ENCODE measurements around the gene BMPR1A.
"Not testable (repeated sequence)": the region's sequence is repeated elsewhere in the genome, so short reads cannot be mapped to it uniquely, and the experiment has no call there.

BMPR1A gene

DNA sequence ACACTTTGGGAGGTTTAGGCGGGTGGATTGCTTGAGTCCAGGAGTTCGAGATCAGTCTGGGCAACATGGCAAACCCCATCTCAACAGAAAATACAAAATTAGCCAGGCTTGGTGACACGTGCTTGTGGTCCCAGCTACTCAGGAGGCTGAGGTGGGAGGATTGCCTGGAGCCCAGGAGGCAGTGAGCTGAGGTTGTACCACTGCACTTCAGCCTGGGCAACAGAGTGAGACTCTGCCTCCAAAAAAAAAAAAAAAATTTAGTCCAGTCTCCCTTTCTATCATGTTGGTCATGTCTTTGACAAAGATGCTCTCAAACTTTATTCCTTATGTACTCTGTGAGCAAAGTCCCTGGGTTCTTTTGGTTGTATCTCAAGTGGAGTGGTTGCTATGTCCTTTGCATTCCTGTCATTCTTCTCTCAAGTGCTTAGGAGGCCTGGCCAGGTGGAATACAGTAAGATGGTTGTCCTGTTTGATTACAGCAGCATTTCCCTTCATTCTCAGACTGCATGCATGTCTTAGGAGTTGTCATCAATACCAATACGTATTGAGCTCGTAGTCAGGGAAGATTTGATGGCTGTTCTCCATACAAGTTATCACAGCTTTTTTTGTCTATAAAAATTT is 115.3 kb downstream of the BMPR1A start:
- no peak for DNase-seq (ENCODE audit: extremely low read depth in 1 of 2, low read depth in 1 of 2)

DNA sequence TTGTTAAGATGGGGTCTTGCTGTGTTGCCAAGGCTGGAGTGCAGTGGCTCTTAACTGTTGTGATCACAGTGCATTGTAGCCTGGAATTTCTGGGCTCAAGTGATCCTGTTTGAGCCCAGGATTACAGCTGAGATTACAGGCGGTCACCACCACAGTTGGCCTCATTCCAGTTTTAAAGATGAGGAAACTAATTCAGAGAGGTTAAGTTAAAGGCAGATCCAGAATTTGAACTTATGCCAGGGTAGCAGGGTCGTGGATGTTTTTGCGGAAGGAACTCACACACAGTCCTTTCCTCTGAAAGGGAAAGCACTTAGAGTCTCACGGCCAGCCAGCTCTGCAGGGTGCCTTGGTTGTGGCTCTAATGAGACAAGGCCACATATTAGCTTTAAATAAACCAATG is 116.3 kb downstream of the BMPR1A start:
- DNase-seq (ENCODE audit: extremely low read depth in 1 of 2, low read depth in 1 of 2) = no peak

DNA sequence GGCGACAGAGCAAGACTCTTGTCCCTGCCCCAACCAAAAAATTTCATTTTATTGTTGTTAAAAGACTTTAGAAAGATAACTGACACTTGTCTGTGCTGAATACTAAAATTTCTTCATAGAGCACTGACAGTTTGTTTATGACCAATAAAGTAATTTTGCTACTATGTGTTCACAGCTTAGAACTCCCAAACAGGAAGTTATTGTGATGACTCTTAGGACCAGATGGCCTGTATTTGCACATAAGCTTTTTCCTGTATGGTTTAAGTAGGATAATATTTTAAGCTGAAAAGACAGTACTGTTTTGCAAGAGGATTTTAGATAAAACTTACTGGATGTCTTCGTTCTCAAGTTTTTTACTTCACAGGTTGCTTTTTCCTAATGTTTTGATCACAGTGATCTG is 120.3 kb downstream of the BMPR1A start:
- DNase-seq (ENCODE audit: extremely low read depth in 1 of 2, low read depth in 1 of 2) = no peak

DNA sequence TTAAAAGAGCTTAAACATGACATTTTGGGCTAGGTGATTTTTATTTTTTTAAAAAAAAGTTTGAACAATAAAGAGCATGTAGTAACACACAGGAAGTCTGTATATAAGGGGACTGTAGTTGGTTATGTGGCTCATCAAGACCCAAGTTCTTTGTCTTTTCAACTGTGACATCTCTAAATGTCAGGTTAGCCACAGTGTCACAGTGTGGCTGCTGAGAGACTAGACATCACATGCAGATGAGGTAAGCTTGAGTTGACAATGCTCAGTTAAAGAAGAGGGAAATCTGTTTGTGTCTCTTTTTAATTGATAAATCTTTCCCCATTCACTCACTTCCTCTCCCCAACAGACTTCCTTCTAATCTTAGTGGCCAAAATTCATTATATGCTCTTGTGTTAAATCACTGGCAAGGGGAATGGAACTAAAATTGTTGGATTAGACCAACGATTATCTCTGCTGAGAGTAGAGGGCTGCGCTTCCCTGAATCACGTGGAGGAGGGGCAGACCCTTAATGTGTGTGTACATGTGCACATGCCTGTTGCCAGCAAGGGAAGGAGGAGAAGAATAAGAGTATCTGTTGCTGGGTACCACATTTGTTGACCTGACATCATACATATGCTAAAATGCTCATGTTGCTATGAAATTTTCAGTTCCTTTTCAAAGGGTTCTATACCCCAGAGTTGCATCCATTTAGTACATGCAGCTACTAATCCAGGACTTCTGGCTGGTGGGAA is 122.7 kb downstream of the BMPR1A start:
- no peak for DNase-seq (ENCODE audit: extremely low read depth in 1 of 2, low read depth in 1 of 2)

DNA sequence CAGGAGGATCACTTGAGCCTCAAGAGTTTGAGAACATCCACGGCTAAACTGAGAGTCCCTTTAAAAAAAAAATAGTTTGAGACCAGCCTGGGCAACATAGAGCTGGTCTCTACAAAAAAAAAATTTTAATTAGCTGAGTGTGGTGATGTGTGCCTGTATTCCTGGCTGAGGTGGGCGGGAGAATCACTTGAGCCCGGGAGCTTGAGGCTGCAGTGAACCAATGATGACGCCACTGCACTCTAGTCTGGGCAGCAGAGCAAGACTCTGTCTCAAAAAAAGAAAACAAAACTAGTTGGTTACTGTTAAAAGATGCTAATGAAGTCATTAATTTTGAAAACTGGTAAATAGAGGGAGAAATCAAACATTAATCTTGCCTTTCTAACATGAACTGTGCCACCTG is 124.6 kb downstream of the BMPR1A start:
- DNase-seq (ENCODE audit: extremely low read depth in 1 of 2, low read depth in 1 of 2) = no peak

DNA sequence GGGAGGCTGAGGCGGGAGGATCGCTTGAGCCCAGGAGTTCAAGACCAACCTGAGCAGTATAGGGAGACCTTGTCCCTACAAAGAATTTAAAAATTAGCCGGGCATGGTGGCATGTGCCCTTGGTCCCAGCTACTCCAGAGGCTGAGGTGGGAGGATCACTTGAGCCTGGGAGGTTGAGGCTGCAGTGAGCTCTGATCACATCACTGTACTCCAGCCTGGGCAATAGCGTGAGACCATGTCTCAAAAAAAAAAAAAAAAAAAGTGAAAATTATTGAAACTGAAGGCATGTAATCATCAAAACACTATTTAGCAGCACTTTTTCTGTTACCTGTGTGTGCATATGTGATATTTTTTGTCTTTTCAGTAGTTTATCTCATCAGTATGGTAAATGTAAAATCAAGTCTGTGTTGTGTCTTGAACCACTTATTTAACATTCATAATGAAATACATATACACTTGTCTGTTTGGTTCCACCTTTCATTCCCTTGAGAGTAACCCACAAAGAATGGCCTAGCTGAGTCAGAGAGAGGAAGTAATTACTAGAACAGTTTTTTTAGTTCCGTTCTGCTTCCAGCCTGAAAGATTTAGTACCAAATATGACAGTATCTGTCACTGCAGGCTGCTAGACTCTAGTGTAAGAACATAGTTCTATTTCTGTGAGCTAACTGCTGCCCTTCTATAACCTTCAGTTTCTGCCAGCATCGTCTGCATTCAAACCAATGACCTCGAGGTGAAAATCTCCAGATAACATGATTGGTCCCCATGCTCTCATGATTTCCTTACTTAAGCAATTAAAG is 132.4 kb downstream of the BMPR1A start:
- DNase-seq (ENCODE audit: extremely low read depth in 1 of 2, low read depth in 1 of 2) = no peak

DNA sequence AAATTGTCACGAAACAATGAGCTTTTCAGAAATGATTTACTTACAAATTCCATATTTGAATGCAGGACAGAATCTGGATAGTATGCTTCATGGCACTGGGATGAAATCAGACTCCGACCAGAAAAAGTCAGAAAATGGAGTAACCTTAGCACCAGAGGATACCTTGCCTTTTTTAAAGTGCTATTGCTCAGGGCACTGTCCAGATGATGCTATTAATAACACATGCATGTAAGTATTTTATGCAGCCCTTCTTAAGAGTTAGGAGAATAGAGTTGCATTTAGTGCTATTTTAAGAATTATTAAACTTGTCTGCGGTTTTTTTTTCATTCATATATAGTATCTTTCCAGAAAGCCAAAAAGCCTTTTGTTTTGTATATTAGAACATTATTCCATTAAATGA is 133.6 kb downstream of the BMPR1A start:
- DNase-seq (ENCODE audit: extremely low read depth in 1 of 2, low read depth in 1 of 2) = no peak

DNA sequence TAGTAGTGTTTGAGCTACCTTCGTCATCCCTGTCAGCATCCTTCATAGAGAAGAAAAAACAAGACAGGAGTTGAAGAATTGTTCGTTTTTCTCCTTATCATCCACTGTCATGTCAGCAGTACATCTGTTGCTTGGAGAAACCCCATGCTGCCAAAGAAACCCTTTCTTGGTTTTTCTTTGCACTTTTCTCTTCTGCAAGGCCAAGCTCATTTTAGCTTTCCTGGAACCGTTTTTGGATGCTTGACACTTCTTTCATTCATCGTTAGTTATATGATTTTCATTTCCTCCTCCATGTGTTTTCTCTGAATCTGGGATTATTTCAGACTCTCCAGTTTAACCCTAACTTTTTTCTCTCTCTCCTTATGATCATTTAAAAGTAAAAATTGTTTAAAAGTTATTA is 142.1 kb downstream of the BMPR1A start:
- DNase-seq (ENCODE audit: extremely low read depth in 1 of 2, low read depth in 1 of 2) = no peak

DNA sequence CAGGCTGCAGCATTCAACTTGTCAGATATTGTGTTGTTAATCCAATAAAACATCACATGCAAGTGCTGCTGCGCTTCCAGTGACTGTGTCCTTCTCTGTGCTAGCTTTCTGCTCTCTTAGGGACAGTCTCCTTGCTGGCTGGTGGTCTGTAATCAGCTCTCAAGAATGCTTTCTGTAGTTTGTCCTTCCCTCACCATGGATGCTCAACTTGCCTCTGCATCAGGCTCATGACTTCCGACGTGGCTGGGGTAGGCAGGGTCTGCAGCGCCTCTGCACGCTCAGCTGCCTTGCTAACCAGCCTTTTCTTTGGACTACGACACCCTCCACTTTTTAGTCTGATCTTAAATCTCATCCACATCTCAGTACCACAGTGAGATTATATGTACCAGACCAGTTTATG is 142.7 kb downstream of the BMPR1A start:
- DNase-seq (ENCODE audit: extremely low read depth in 1 of 2, low read depth in 1 of 2) = no peak

DNA sequence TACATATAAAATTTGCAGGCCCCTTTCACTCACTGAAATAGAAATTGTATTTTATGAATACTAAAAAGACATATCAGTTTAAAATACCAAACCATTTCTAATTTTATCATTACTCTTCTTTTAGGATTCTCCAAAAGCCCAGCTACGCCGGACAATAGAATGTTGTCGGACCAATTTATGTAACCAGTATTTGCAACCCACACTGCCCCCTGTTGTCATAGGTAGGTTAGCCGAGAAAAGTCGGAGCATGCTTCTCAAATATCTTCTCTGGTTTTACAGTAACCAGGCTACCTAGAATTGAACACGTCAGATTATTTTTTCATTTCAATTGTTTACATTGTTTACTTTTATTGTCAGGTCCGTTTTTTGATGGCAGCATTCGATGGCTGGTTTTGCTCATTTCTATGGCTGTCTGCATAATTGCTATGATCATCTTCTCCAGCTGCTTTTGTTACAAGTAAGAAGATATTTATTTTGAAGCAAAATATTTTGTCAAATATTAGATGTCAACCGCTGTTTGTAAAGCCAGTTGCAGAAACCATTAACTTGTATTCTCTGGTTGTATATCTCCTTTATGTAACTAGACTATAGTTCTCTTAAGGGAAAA is 143.4 kb downstream of the BMPR1A start:
- DNase-seq (ENCODE audit: extremely low read depth in 1 of 2, low read depth in 1 of 2) = peak in 1 of 2 donors; percentile 12

DNA sequence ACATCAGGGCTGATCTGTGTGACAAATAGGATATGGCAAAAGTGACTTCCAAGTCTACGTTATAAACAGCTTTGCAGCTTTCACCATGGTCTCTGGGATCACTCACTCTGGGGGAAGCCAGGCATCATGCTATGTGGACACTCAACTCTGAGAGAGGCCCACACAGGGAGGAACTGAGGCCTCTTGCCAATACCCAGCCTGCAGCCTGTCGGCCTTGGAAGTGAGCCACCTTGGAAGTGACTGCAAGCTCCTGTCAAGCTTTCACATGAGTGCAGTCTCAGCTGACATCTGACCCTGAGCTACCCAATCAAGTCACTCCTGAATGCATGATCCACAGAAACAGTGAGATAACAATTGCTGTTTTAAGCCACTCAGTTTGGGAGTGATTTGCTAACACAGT is 144.5 kb downstream of the BMPR1A start:
- no peak for DNase-seq (ENCODE audit: extremely low read depth in 1 of 2, low read depth in 1 of 2)

DNA sequence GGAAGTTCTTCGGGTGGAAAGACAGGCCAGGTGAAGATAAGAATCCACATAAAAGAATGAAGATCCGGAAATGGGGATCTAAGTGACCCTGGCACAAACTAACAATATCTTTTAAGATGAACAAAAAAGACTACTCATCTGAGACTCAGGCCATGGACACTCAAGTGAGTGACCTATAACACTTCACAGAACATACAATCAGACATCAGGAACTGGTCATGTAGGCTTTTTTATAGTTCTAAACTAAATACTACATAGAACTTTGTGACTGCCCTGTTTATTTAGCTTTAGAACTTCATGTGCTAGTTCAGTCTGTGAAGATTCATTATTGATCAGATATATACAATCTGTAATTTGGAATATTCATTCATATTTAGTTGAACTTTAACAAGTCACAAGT is 148.2 kb downstream of the BMPR1A start:
- no peak for DNase-seq (ENCODE audit: extremely low read depth in 1 of 2, low read depth in 1 of 2)

DNA sequence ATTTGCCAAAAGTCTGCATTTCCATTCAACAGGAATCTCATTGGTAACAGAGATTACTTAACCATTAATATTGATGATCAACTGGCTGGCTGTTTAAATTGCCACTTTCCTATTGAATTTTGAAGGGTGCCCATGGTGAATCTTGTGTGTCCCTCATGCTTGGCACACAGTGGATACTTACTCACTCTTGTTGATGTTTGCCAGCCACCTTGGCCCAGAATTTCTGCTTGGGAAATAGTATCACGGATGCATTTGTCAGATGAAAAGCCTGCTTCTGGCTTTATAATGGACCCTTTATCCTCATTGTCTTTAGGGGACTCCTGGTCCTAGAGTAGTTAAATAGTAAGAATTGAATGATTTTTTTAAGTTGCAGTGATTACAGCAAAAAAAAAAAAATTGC is 149.0 kb downstream of the BMPR1A start:
- no peak for DNase-seq (ENCODE audit: extremely low read depth in 1 of 2, low read depth in 1 of 2)

DNA sequence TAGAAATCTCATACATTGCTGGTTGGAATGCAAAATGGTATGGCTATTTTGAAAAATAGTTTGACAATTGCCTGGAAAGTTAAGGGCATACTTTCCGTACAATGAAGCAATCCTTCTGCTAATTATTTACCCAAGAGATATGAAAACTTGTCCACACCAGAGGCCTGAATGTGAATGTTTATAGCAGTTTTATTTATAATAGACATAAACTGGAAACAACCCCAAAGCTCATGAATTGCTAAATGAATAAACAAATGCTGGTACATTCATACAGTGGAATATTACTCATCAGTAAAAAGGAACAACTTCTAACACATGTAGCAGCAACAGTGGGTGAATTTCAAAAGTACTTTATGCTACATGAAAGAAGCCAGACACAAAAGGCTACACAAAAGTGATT is 158.3 kb downstream of the BMPR1A start:
- no peak for DNase-seq (ENCODE audit: extremely low read depth in 1 of 2, low read depth in 1 of 2)

DNA sequence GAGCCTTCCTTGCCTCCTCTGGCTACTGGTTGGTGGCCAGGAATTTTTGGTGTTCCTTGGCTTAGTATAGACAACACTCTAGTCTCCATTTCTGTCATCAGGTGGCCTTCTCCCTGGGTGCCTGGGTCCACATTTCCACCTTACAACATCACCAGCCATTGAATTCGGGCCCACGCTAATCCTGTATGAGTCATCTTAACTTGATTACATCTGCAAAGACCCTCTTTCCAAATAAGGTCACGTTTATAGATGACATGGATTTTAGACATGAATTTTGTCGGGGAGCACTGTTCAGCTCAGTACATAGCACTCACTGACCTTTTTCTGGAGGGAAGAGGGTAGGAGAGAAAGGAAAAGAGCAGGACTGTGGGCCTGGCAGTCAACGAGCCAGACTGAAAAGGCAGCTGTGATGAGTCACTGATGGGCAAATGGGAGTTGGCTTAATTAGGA is 161.6 kb downstream of the BMPR1A start:
- no peak for DNase-seq (ENCODE audit: extremely low read depth in 1 of 2, low read depth in 1 of 2)

DNA sequence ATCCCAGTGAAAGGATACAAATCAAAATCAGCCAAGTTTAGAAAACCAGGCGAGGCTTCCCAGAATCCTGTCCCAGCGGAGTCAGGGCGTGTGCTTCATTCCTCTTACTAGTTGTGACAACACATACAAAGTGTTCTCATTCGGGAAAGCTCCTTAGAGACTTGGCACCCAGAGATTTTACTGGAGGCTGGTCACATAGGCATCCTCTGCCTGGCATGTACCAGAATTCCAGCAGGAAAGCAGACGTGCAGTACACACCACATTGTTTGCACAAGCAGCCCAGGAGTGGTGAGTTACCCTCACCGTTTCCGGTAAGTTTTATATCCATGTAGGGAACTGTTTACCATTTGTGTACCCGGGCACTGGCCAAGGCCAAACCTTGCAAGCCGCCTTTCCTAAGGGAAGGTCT is 166.1 kb downstream of the BMPR1A start:
- DNase-seq (ENCODE audit: extremely low read depth in 1 of 2, low read depth in 1 of 2) = no peak

DNA sequence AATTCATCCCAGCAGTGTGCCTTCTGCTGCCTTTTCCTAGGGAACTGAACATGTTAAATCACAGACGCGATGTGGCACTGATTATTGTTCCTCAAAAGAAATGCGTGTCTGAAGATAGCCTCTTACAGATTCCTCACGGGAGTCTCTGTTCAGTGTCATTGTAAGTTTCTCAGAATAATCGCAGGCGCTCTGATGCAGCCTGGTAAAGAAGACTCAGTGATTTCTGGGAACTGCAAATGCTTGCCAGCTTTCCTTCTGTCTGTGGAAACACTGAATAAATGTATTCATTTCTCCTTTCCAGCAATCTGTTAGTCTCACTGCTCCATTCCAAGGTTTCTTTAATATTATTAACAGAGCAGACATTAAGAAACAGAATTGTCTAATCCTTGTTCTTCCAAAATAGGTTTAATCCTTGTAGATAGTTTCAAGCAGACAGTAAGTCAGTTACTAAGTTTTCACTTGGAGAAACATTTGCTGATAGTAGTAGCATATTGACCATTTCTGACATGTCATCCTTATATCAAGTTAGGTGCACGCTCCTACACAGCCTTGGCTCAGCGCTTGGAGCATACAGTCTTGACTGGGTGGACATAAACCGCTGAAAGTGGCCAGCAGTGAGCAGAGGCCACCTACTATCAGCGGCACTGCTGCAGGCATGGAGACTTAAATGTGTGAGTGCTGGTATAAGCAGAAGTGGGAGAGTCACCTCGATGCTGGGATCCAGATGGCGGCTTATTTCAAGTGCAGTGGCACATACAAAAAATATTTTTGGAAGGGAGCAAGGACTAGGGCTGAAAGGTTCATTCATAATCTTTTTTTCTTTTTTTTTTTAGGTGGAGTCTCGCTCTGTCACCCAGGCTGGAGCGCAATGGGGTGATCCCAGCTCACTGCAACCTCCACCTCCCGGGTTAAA is 173.3 kb downstream of the BMPR1A start:
- DNase-seq (ENCODE audit: extremely low read depth in 1 of 2, low read depth in 1 of 2) = no peak

DNA sequence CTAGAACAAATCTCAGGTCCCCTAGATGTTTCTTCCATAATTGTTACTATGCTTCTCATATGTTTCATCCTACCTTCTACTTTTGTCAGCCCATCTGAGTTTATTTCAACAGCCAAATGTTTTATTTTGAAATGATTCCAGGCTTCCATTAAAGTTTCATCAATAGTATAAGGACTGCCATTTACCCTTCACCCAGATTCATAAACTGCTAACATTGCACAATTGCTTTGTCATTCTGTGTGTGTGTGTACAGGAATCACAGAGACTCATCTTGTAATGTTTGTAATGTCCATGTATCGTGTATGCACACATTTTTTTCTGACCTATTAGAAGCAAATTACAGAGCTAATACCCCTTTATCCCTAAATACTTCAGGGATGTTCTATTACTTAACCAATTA is 175.5 kb downstream of the BMPR1A start:
- DNase-seq (ENCODE audit: extremely low read depth in 1 of 2, low read depth in 1 of 2) = no peak

DNA sequence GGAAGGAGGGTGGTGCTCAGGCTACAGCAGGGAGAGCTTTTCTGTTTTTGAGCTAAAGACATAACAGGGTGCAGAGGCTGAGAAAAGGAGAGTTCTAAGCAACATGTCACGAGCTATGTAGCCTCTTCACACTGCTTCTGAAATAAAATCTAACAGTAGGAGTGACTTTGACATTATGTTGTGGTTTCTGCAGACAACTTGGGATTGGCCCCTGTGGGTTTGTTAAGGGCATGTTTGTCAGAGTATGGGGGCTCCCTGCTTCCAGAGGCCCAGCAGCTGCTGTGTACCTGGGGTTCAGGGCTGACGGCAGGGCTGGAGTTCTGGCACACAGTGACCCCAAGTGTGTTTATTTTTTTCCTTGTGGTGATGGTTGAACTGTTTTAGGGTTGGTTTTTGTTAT is 176.3 kb downstream of the BMPR1A start:
- DNase-seq (ENCODE audit: extremely low read depth in 1 of 2, low read depth in 1 of 2) = no peak

DNA sequence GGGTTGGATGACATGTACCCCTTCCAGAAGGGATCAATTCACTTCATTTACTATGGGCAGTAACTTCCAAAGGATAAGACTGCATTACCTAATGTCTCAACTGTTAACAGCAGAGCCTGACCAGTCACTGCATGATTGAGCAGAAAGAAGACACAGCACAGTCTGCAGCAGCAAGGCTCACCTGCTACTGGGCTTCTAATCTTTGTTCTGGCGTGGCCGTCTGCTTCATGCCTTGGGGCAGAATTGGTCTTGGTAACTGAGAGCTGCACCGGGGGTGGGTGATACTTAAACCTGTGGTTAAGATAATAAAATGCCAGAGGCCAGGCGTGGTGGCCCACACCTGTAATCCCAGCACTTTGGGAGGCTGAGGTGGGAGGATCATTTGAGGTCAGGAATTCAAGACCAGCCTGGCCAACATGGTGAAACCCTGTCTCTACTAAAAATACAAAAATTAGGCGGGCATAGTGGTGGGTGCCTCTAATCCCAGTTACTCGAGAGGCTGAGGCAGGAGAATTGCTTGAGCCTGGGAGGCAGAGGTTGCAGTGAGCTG is 177.8 kb downstream of the BMPR1A start:
- DNase-seq (ENCODE audit: extremely low read depth in 1 of 2, low read depth in 1 of 2) = not testable (repeated sequence)
